ENCODE measurements around the gene PPP4R2.
"Not testable (repeated sequence)": the region's sequence is repeated elsewhere in the genome, so short reads cannot be mapped to it uniquely, and the experiment has no call there.

Gene PPP4R2

DNA sequence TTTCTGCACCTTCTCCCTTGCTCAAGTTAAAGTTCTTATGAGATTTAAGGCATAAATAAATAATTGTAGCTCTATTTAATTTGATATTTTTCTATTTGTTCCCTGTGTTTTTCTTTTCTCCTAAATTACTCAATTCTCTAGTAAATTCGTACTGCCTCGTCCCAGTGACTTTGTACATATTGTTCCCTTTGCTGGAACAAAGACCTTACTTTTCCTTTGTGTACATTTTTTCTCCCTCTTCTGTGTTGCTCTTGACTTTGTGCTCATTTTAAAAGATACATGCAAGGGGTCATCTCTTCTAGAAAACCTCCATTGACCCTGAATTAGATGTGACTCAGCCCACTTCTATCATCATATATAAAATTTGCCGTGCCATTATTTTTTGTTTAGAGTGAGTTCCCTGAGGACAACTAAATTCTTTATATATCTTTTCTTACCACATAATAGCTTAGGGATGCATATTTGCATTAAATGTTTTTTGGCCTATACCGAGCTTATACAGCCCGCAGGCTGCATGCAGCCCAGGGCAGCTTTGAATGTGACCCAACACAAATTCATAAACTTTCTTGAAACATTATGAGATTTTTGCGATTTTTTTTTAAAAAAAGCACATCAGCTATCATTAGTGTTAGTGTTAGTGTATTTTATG, 29.6 kb downstream of the PPP4R2 start:
- DNase-seq (ENCODE audit: low spot score) = no peak

DNA sequence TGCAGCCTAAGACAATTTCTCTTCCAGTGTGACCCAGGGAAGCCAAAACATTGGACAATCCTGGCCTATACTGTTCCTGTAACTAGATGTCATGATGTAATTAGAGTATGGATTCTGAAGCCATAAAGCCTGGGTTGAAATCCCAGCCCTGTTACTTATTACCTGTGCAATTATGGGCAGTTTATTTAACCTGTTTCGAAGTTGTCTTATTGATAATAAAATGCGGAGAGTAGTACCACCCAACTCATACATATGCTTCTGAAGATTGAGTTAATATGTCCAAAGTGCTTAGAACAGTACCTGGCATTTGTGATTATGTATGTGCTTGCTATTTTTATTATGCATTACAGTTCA, 30.1 kb downstream of the PPP4R2 start:
- no peak for DNase-seq (ENCODE audit: low spot score)

DNA sequence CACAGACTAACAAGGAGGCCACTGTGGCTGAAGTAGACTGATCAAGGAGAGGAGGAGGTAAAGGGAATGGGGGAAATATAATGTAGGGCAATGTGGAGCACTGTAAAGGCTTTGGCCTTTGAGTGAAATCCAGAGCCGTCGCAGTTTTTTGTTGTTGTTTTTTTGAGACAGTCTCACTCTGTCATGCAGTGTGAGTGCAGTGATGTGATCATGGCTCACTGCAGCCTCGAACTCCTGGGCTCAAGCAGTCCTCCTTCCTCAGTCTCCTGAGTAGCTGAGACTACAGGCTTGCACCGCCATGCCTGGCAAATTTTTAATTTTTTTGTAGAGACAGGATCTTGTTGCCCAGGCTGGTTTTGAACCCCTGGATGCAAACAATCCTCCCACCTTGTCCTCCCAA, 32.2 kb downstream of the PPP4R2 start:
- no peak for DNase-seq (ENCODE audit: low spot score)

DNA sequence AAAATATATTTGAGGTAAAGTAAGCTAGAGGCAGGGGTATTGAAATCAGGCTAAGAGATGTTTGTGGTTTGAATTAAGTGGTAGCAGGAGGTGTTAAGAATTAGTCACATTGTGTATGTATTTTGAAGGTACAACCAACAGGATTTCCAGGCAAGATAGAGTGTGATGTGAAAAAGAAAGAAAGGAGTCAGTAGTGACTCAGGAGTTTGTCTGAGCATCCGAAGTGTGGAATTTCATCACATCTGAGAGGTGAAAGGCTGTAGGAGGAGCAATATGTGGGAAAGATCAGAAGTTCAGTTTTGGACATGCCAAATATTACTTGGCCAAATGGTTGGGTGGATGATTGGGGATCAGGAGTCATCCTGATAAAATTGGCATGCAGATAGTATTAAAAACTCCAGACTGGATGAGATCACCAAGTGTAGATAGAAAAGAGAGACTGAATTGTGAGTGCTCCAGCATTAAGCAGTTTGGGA, 32.7 kb downstream of the PPP4R2 start:
- DNase-seq (ENCODE audit: low spot score) = peak; percentile 83

DNA sequence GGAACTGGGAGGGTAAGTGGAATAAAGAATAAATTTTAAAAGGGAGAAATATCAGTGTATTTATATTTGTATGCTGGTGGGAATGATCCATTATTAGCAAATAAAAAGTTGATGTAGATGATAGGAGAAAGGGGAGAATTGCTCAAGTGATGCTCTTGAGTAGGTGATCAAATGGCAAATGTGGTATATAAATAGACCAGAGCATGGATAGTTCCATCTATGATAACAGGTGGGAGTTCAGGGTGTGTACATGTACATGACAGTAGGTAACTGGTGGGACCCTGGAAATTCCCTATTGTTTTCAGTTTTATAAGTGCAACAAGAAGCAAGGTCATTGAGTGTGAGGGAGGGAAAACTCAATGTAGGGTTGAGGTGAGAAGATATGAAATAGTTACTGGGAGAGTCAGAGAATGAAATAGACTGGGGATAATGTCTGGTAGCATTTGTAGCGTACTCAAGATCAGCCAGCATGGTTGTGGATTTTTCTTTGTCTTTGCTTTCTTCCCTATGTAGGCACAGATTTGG, 33.5 kb downstream of the PPP4R2 start:
- no peak for DNase-seq (ENCODE audit: low spot score)

DNA sequence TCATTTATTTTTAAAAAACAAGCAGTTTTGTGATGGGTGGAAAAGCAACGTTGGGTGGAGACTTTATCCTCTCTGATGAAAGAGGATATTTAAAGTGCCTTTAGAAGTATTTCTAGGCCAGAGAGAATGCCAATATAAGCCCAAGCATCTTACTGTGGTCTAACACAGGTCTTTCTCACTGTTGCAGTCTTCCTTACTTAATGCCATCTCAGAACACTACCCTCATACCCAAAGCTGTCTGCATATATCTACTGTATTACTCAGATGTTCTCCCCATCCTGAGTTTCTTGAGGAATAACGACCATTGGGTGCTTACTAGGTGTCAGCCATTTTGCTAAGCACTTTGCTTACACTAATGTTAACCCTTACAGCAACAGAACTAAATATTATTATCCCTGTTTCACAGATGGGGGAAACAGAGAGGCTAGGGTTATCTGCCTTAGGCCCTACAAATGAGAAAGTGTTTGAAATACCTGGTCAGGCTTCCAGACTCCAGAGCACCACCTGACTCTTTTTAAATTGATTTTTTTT, 35.0 kb downstream of the PPP4R2 start:
- DNase-seq (ENCODE audit: low spot score) = no peak

DNA sequence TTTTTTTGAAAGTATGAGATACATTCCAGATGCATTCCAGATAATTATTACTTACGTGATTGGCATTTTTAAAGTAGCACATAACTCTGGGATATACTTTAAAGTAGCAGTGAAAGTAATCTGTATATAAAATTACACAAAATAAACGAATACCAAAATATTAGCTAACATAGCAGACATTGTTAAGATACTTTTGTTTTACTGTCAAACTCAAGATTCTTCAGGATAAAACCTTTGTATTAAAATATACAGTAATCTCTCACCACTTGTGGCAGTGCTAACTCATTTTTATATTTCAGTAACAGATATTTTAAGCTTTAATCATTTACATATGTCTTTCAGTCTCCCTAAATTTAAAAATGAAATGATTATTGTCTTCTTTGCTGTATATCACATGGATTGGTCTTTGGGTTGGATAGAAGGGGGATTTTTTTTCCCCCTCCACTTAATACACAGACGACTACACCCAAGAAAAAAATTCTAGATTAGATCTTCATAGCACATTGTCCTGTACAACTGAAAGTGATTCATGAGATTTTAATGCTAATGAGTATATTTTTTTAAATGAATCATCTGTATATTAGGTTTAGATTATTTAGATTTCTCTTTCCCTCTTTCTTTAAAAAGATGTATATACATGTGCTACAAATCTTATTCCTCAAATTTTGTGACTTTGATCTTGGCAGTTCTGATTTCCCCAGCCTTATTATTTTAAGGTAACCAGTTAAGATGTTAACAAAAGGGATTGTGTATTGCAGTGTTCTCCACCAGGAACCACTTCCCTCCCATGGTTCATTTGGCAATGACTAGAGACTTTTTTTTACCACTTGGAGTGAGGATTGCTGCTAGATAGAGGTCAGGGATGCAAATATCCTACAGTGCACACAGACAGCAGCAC, 40.3 kb downstream of the PPP4R2 start:
- DNase-seq (ENCODE audit: low spot score) = peak; percentile 48

DNA sequence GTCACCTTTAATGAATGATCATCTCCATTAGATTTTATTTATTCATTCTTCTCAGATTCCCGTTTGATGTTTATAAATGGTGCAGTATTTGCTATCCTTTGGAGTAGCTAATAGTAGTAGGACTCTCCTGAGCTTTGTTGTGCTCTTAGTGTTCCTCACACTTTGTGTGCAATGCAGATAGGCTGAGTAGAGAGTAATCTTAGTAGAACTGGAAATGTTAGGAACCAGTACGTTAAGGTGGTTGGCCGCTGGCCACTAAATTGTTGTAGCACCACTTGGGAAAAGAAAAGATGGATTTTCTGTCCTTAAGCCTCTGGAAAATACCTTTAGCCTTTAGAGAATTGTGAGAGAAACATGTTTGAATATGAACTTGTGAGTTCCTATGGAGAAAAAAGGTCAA, 44.9 kb downstream of the PPP4R2 start:
- no peak for DNase-seq (ENCODE audit: low spot score)

DNA sequence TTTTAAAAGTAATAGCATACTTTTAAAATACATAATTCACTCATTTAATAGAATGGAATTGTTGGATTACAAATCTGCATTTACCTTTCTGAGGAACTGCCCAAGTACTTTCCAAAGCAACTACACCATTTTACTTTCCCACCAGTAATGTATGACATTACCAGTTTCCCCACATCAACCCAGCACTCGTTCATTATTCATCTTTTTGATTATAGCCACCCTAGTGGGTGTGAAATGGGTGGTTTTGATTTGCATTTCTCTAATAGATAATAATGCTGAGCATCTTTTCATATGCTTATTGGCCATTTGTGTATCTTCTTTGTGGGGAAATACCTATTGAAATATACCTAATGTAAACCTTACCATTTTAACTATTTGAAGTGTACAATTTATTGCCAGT, 46.8 kb downstream of the PPP4R2 start:
- no peak for DNase-seq (ENCODE audit: low spot score)

DNA sequence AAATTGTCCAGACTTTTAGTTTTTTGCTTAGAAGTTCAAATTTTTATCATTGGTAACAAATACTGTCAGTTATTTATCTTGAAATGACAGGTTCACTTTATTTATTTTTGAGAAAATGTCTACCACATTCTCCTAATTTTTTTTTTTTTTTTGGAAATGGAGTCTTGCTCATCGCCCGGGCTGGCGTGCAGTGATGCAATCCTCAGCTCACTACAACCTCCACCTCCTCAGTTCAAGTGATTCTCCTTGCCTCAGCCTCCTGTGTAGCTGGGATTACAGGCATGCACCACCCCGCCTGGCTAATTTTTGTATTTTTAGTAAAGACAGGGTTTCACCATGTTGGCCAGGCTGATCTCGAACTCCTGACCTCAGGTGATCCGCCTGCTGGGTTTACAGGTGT, 48.8 kb downstream of the PPP4R2 start:
- no peak for DNase-seq (ENCODE audit: low spot score)

DNA sequence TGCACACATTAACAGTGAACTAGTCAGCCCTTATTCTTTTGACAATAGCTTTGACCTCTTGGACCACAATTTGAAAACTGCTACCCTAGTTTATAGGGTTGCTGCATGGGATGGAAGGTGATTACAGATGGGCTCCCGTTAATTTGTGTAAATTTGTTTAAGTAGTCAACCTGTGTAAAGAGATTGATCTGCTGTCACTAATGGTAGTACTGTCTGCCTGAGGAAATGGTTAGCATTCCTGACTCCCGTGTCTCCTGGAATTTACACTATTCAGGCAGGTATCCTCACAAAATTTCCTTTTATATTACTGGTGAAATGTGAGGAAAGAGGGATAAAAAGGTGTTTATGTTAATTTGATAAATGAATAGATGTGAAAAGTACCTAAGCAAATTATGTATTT, 49.6 kb downstream of the PPP4R2 start:
- no peak for DNase-seq (ENCODE audit: low spot score)

DNA sequence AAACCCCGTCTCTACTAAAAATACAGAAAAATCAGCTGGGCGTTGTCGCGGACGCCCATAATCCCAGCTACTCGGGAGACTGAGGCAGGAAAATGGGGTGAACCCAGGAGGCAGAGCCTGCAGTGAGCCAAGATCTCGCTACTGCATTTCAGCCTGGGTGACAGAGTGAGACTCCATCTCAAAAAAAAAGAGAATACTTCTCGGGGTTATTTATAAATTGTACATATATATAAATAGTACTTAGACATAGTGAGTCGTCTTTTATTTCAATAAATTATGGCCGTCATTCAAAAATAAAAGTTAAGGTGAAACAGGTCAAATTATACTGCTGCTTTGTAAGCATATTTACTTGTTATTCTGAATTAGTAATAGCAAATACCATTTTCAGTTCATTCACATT, 52.7 kb downstream of the PPP4R2 start:
- DNase-seq (ENCODE audit: low spot score) = no peak

DNA sequence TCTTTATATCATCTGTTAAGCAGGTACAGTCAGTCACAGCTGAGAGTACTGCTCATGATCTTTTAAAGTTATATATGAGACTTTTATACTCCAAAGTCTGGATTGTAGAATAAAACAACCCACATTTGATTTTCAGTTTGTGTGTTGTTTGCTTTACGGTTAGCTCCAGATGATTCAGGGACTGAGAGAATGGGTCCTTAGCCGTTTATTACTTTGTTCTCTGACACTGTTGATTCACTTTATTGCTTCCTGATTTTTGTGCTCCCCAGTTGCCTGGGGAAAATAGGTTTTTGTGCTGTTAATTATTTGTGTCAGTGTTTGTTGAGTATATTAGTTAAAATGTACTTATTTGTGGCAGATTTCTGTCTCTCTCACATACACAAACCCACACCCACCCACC, 56.2 kb downstream of the PPP4R2 start:
- no peak for DNase-seq (ENCODE audit: low spot score)

DNA sequence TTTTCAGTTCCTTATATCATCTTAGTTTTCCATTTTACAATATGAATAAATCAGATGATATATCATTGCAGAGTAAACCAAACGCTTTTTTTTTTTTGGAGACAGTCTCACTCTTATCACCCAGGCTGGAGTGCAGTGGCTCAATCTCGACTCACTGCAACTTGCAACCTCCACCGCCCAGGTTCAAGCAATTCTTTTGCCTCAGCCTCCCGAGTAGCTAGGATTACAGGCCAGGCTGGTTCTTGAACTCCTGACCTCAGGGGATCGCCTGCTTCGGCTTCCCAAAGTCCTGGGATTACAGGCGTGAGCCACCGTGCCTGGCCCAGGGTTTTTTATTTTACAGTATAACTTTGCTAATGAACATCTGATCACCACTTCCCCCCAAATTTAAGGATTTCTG, 59.0 kb downstream of the PPP4R2 start:
- no peak for DNase-seq (ENCODE audit: low spot score)

DNA sequence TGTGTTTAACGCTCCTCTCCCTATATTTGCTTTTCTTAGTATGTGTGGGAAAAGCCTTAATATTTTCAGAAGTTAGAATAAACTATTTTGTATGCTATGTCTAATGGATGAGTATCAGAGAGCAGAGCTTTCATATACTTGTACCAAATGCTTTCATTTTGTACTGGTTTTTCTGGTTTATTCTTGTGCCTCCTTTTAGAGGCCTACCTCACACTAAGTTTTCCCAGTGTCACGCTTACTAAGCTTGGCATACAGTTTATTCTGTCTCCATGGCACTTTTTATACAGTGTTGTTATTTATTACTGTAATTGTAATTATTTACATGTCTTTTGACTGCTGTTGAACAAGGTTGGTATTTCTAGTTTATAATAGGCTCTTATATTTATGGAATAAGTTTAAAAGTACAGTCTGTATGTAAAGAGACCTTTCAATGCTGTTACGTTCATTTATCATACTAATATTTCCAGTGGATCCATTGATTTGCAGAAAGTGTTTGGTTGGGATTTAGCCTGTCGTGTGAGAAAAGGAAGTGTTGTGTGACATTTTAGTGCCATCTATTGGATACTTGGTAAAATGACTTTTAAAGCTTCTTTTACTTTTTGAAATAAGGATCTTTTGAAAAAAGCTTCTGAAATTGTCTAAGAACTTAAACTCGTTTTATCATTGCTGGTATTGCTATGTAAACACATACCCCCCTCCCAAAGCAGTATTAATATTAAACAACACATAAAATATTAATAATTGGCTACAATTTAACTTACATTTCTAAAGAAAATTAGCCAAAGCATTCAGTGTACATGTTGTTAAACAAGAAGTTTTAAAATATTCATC, 59.6 kb downstream of the PPP4R2 start:
- DNase-seq (ENCODE audit: low spot score) = peak; percentile 49

DNA sequence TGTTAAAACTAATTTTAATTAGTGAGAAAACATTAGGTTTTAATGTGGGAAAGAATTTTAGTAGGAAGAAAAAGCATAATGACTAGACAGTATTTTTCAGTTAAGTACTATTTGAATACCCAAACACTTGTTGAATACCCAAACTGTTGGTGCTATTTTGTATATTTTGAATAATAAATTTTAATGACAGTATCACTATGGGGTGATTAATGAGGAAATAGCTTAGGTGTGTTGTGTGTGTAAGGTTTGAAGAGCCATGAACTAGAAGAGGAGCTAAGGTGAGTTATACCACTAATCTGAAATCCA, 60.2 kb downstream of the PPP4R2 start:
- DNase-seq (ENCODE audit: low spot score) = no peak

DNA sequence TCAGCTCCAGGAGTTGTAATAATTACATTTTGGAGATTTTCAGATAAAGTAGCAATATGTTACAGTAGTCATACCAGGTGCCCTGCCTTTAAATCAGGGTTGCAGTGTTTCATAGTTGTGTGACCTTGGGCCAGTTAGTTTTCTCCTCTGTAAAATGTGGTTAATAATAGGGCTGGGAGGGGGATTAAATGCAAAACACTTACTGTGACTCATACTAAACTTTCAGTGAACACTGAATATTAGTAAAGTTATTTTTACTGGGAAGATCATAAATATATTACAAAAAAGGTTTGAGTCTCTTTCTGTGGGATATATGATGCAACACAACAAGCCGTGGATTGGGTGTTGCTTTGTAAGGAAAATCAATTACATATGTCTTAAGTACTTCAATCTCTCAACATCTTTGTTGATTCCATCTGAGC, 63.7 kb downstream of the PPP4R2 start:
- no peak for DNase-seq (ENCODE audit: low spot score)

DNA sequence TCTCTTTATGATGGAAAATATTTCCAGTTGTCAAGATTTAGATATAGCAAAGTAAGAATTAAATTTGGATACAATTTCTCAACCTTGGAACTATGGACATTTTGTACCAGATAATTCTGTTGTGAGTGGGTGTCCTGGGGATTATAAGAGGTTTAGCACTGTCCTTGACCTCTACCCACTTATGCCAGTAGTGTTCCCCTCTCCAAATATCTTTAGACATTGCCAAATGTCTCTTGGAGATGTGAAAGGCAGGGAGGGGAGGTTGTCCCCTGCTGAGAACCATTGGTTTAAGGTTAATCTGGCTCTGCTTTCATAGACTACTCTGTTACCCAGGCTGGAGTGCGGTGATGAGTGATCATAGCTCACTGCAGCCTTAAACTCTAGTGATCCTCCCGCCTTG, 64.8 kb downstream of the PPP4R2 start, which contains the start of gene EBLN2:
EBLN2 (plus strand) TSS at position 244 of the 400 bp plus-strand sequence. CDS start 423 bp downstream, outside the sequence.
- no peak for DNase-seq (ENCODE audit: low spot score)

DNA sequence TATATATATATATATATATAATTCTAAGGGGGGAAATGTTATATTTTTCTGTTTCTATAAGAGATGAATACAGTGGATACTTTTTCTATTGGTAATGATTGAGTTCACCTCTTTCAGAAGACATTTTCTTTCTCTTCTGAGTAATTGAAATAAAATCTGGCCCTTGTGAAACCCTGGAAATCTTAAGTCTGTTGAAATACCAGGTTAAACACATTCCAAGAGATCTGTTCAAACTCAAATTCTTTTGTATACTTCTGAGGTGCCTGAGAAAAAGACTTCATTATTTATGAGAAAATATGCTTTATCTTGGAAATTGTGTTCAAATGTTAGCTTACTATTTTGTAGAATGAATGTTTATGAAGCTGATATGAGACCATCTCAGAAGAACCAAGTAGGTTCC, 69.6 kb downstream of the PPP4R2 start:
- DNase-seq (ENCODE audit: low spot score) = not testable (repeated sequence)

DNA sequence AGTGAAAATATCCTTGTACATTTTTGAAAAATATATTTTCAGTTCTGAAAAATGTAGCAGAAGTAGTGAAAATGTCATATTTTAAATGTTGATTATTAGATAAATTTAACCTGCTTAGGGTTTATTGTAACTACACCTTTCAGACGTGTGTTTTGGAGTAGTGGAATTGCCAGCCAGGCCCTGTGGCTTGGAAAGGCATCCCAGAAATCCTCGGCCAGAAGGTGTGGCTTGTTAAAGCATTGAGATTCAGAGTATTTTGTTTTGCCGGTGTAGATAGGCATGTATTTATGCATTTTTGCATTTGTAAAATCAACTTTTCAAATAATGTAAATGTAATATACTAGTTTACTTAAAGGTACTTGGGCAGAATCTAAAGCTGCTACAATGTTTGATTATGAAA, 71.8 kb downstream of the PPP4R2 start:
- DNase-seq (ENCODE audit: low spot score) = no peak

DNA sequence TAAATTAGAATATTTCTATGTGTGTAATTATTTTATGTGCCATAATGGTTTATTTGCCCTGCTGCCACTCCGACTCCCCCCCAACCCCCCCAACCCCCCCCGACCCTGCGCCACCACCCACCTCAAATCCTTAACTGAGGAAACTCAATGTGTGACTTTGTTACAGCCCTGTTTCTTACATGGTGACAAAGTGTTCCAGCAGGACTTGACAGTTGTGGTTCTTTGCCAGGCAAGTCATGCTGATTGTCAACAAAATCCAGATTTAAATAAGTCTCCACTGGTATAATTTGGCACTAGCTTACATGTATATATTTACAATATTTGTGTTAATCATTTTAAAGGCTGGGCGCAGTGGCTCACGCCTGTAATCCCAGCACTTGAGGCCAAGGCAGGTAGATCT, 72.6 kb downstream of the PPP4R2 start:
- no peak for DNase-seq (ENCODE audit: low spot score)

DNA sequence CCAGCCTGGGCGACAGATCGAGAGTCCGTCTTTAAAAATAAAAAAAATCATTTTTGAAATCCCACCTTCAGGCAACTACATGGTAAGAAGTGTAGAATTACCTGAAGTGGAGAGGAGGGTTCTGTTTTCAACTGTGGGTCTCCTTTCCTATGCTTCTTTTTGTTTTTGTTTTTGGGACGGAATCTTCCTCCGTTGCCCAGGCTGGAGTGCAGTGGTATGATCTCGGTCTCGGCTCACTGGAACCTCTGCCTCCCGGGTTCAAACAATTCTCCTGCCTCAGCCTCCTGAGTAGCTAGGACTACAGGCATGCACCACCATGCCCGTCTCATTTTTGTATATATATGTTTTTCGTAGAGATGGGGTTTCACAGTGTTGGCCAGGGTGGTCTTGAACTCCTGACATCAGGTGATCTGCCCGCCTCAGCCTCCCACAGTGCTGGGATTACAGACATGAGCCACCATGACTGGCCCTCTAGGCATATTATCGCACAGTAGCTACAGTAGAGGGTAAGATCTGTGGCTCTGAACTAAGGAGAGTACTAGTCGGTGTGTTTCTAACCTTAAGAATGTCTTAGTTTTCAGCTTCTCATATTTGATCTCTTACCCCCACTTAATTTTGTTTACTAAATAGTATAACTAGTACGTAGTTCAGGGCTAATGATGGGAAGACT, 73.3 kb downstream of the PPP4R2 start:
- DNase-seq (ENCODE audit: low spot score) = no peak
